ENCODE results near the gene DUXA. TPM values are rescaled to one million over a fixed set of nuclear protein-coding genes. Genes with fewer than 3 reads are reported as not detected.
"Not testable (repeated sequence)": the region's sequence is repeated elsewhere in the genome, so short reads cannot be mapped to it uniquely, and the experiment has no call there.

Gene DUXA
- total RNA-seq (2014; rRNA removed; shearing (Covaris generic); ENCODE audit: low replicate concordance) = not detected in 2 replicates

DNA sequence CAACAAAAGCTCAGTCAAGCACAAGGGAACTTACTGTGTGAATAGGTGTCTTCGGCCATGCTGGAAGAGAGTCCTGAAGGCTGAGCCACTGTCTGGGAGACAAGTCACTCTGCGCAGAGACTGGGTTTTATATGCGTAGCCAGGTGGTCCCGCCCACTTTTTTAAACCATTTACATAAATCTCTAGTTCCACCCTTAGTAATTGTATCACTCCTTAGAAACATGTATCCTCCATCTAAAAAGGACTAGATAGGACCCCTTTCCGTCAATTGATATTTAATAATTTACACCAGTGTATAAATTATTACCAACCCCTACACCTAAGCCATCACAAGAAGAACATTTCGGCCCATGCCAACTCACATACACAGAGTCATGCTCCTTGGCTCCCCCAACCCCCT lies at the start of gene DUXA:
TSS of gene DUXA (minus strand) at position 101 of the 400 bp plus-strand sequence. CDS start at position 59, 42 bp downstream.
- Histone ChIP-seq H3K4me3 (ENCODE audit: low read length) (no peak within 1 kb of the TSS), H3K36me3 (ENCODE audit: insufficient read depth, low read length) (no peaks in the 10 kb centered on the region), H3K9ac (ENCODE audit: low read length) (no peak within 1 kb of the TSS), H3K4me1 (ENCODE audit: low read length) (peaks cover 6% of the 10 kb centered on the region), H3K79me2 (ENCODE audit: low read length) (no peaks in the 10 kb centered on the region), H4K20me1 (ENCODE audit: insufficient read depth, low read depth, low read length) (no peaks in the 10 kb centered on the region), H3K9me3 (ENCODE audit: low read length) (no peaks in the 10 kb centered on the region), H2AFZ (ENCODE audit: low read length) (no peak within 1 kb of the TSS), H3K9me2 (replicated peaks; ENCODE audit: insufficient read depth, low read length) (no peaks in the 10 kb centered on the region), H3K27ac (ENCODE audit: low read length) (no peak within 1 kb of the TSS), H3K4me2 (ENCODE audit: low read depth, low read length, poor library complexity, severe bottlenecking) (no peak within 1 kb of the TSS), H3K27me3 (ENCODE audit: low read length) (no peaks in the 10 kb centered on the region)
- DNase-seq = no peak

DNA sequence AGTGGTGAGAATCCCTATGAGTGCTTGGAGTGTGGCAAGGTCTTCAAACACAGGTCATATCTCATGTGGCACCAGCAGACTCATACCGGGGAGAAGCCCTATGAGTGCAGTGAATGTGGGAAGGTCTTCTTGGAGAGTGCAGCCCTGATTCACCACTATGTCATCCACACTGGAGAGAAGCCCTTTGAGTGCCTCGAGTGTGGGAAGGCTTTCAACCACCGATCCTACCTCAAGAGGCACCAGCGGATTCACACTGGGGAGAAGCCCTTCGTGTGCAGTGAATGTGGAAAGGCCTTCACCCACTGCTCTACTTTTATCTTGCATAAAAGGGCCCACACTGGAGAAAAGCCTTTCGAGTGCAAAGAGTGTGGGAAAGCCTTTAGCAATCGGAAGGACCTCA lies 44.8 kb upstream of the DUXA start:
- Histone ChIP-seq H3K36me3 (ENCODE audit: insufficient read depth, low read length) (peaks cover 72% of the 10 kb centered on the region), H3K9me3 (ENCODE audit: low read length) (no peaks in the 10 kb centered on the region), H3K4me2 (ENCODE audit: low read depth, low read length, poor library complexity, severe bottlenecking) (no peak overlapping the region), H3K4me1 (ENCODE audit: low read length) (no peaks in the 10 kb centered on the region), H3K27ac (ENCODE audit: low read length) (no peak overlapping the region), H2AFZ (ENCODE audit: low read length) (no peak overlapping the region), H3K9ac (ENCODE audit: low read length) (no peak overlapping the region), H3K4me3 (ENCODE audit: low read length) (no peak overlapping the region), H4K20me1 (ENCODE audit: insufficient read depth, low read depth, low read length) (no peaks in the 10 kb centered on the region), H3K79me2 (ENCODE audit: low read length) (peaks cover 61% of the 10 kb centered on the region), H3K9me2 (replicated peaks; ENCODE audit: insufficient read depth, low read length) (no peaks in the 10 kb centered on the region), H3K27me3 (ENCODE audit: low read length) (no peaks in the 10 kb centered on the region)
- no peak for DNase-seq

DNA sequence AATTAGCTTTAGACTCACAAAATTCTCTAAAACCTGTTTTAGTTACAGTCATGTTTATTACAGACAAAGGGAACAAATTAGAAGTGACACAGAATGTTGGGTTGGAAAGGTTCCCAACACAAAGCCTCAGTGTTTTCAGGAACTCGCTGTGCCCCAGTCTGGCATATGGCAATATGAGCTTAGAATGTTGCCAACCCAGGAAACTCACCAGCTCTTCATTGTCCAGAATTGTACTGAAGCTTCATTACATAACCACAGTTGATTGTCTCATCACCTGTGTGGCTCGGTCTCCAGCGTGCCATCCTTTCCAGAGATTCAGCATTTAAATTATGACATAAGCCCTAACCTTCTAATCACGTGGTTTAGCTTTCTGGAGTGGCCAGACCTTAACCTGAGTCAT lies 43.1 kb upstream of the DUXA start:
- Histone ChIP-seq H3K4me2 (ENCODE audit: low read depth, low read length, poor library complexity, severe bottlenecking) (no peak overlapping the region), H2AFZ (ENCODE audit: low read length) (no peak overlapping the region), H3K4me1 (ENCODE audit: low read length) (no peaks in the 10 kb centered on the region), H3K9me2 (replicated peaks; ENCODE audit: insufficient read depth, low read length) (no peaks in the 10 kb centered on the region), H3K4me3 (ENCODE audit: low read length) (no peak overlapping the region), H3K36me3 (ENCODE audit: insufficient read depth, low read length) (peaks cover 62% of the 10 kb centered on the region), H3K27ac (ENCODE audit: low read length) (no peak overlapping the region), H3K9ac (ENCODE audit: low read length) (no peak overlapping the region), H4K20me1 (ENCODE audit: insufficient read depth, low read depth, low read length) (no peaks in the 10 kb centered on the region), H3K9me3 (ENCODE audit: low read length) (no peaks in the 10 kb centered on the region), H3K79me2 (ENCODE audit: low read length) (peaks cover 49% of the 10 kb centered on the region), H3K27me3 (ENCODE audit: low read length) (no peaks in the 10 kb centered on the region)
- no peak for DNase-seq

DNA sequence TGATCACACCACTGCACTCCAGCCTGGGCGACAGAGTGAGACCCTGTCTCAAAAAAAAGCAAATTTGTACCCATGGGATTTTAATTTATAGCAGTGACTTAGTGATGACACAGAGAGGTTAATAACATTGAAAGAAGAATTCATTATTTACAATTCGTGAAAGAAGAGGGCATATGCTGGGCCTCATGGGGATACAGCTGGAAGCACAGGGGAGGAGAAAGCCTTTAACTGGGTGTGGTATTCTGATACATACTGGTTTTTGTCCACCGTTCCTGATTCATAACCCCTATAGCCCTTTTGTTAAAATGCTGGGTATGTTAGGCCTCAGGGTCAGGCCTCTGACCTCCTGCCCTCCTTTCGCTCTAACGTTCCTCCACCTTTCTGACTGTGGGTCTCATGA lies 34.9 kb upstream of the DUXA start:
- no peak overlapping the region for H3K4me3 ChIP-seq (ENCODE audit: low read length)
- no peak overlapping the region for H3K27ac ChIP-seq (ENCODE audit: low read length)
- H3K9me3 ChIP-seq (ENCODE audit: low read length) = no peaks in the 10 kb centered on the region
- no peak overlapping the region for H3K9ac ChIP-seq (ENCODE audit: low read length)
- H3K4me1 ChIP-seq (ENCODE audit: low read length) = peaks cover 14% of the 10 kb centered on the region
- no peaks in the 10 kb centered on the region for H3K9me2 ChIP-seq (replicated peaks; ENCODE audit: insufficient read depth, low read length)
- H4K20me1 ChIP-seq (ENCODE audit: insufficient read depth, low read depth, low read length) = no peaks in the 10 kb centered on the region
- DNase-seq = no peak
- H3K79me2 ChIP-seq (ENCODE audit: low read length) = peaks cover 51% of the 10 kb centered on the region
- no peak overlapping the region for H3K4me2 ChIP-seq (ENCODE audit: low read depth, low read length, poor library complexity, severe bottlenecking)
- H3K36me3 ChIP-seq (ENCODE audit: insufficient read depth, low read length) = peaks cover 17% of the 10 kb centered on the region
- H3K27me3 ChIP-seq (ENCODE audit: low read length) = no peaks in the 10 kb centered on the region
- H2AFZ ChIP-seq (ENCODE audit: low read length) = no peak overlapping the region

DNA sequence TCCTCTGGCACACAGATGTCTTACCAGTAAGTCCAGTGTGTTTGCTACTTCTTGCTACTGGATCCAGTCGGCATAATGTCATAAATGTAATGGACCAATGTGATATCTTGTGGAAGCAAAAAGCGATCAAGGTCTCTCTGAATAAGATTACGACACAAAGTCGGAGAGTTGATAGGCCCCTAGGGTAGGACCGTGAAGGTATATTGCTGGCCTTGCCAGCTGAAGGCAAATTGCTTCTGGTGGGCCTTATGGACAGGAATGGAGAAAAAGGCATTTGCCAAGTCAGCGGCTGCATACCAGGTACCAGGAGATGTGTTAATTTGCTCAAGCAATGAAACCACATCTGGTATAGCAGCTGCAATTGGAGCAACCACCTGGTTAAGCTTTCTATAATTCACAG lies 30.6 kb upstream of the DUXA start:
- H3K27ac ChIP-seq (ENCODE audit: low read length); H4K20me1 ChIP-seq (ENCODE audit: insufficient read depth, low read depth, low read length); H3K9ac ChIP-seq (ENCODE audit: low read length); H3K4me3 ChIP-seq (ENCODE audit: low read length); H3K9me2 ChIP-seq (replicated peaks; ENCODE audit: insufficient read depth, low read length); H3K9me3 ChIP-seq (ENCODE audit: low read length); DNase-seq; H2AFZ ChIP-seq (ENCODE audit: low read length); H3K27me3 ChIP-seq (ENCODE audit: low read length); H3K4me2 ChIP-seq (ENCODE audit: low read depth, low read length, poor library complexity, severe bottlenecking): not testable (repeated sequence)
- H3K79me2 ChIP-seq (ENCODE audit: low read length) = peaks cover 51% of the 10 kb centered on the region
- H3K4me1 ChIP-seq (ENCODE audit: low read length) = peaks cover 20% of the 10 kb centered on the region
- peaks cover 42% of the 10 kb centered on the region for H3K36me3 ChIP-seq (ENCODE audit: insufficient read depth, low read length)

DNA sequence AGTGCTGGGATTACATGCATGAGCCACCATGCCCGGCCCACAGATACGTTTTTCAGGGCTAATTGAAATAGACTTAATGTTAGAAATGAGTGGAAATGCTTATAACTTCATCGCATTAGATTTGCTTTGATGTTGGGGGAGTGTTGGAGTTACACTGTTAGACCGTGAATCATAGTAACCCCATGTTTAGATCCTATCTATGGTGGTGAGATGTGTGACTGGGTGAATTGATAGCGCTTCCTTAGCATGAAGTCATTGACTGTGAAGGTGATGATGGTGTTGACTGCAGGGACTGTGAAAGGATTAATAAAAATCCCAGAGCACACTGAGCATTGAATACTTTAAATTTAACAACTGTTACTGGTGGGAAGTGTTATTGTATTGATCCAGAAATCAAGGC lies 25.7 kb upstream of the DUXA start:
- Histone ChIP-seq H3K27me3 (ENCODE audit: low read length) (no peaks in the 10 kb centered on the region), H3K4me3 (ENCODE audit: low read length) (peak overlapping the region; percentile 88), H3K27ac (ENCODE audit: low read length) (no peak overlapping the region), H3K4me1 (ENCODE audit: low read length) (peaks cover 18% of the 10 kb centered on the region), H3K9ac (ENCODE audit: low read length) (peak overlapping the region; percentile 94; the same call in 1 of the 2 replicates), H2AFZ (ENCODE audit: low read length) (no peak overlapping the region), H3K79me2 (ENCODE audit: low read length) (peaks cover 37% of the 10 kb centered on the region), H3K9me2 (replicated peaks; ENCODE audit: insufficient read depth, low read length) (no peaks in the 10 kb centered on the region), H4K20me1 (ENCODE audit: insufficient read depth, low read depth, low read length) (peaks cover 9% of the 10 kb centered on the region), H3K4me2 (ENCODE audit: low read depth, low read length, poor library complexity, severe bottlenecking) (peak overlapping the region; percentile 84), H3K9me3 (ENCODE audit: low read length) (peaks cover 13% of the 10 kb centered on the region), H3K36me3 (ENCODE audit: insufficient read depth, low read length) (peaks cover 44% of the 10 kb centered on the region)
- no peak for DNase-seq

DNA sequence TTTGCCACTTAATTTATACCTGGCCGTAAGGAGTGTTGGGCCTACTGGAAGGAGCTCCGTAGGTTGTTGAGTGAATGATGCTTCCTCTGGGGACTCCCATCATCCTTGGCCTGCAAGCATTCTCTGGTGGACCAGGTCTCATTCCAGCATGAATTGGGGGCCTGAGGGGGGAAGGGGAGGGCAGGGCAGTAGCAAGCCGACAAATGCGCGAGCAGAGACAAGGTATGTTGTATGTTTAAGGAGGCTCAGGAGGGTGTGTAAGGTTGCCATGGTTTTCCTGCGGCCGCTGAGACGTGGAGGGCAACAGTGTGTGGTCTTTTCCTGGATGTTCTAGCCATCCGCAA lies 24.8 kb upstream of the DUXA start:
- peak overlapping the region; percentile 84 for H3K4me2 ChIP-seq (ENCODE audit: low read depth, low read length, poor library complexity, severe bottlenecking)
- H3K36me3 ChIP-seq (ENCODE audit: insufficient read depth, low read length) = peaks cover 44% of the 10 kb centered on the region
- H3K9me2 ChIP-seq (replicated peaks; ENCODE audit: insufficient read depth, low read length) = no peaks in the 10 kb centered on the region
- peak overlapping the region; percentile 26; the same call in 1 of the 2 replicates for H3K27ac ChIP-seq (ENCODE audit: low read length)
- H3K4me1 ChIP-seq (ENCODE audit: low read length) = peaks cover 18% of the 10 kb centered on the region
- H3K27me3 ChIP-seq (ENCODE audit: low read length) = no peaks in the 10 kb centered on the region
- H4K20me1 ChIP-seq (ENCODE audit: insufficient read depth, low read depth, low read length) = peaks cover 9% of the 10 kb centered on the region
- H3K9ac ChIP-seq (ENCODE audit: low read length) = peak overlapping the region; percentile 94
- peak overlapping the region; percentile 95; the same call in 1 of the 2 replicates for H2AFZ ChIP-seq (ENCODE audit: low read length)
- no peak for DNase-seq
- peaks cover 20% of the 10 kb centered on the region for H3K9me3 ChIP-seq (ENCODE audit: low read length)
- H3K79me2 ChIP-seq (ENCODE audit: low read length) = peaks cover 37% of the 10 kb centered on the region
- peak overlapping the region; percentile 88 for H3K4me3 ChIP-seq (ENCODE audit: low read length)

DNA sequence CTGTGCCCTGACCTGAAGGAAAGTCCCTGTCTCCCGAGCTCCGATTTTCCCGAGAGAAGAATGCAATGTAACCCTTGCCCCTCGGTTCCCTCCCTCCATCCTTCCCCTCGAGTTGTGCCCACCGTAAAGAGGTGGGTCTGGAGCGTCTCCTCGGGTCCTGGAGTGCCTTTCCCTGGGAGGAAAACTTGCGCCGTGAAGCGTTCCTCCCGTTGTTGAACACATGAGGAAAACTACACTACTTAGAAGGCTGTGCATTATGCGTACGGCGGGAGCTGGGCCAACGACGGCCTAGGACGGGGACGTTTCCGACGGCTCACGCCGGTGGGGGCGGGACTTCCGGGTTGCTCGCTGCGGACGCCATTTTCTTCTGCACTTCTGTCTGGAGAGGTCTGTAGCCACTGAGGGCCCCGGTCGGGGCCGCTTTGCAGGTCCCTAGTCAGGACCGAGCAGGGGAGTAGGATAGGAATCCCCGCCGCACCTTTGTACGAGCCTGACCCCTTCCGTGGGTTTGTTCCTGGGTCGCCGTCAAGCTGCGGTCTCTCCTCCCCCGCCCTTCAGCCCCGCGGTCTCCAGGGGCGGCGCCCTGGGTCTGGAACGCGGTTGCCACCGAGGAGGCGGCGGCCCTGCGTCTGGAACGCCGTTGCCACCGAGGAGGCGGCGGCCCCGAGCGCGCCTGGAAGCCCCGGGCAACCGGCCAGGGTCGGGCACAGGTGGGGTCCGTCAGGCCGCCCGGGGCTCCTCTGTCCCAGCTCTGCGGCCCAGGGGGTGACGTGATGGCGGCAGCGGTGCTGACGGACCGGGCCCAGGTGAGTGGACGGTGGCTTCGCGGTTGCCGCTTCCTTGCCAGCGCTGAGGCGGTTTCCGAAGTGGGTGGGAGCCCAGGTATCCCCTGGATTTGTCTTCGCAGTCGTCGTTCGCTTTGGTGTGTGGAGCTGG lies 24.1 kb upstream of the DUXA start, which contains the start of gene ZNF264:
TSS of gene ZNF264 (plus strand) at position 360 of the 936 bp plus-strand sequence. CDS start at position 774, 414 bp downstream.
- Histone ChIP-seq H3K9ac (ENCODE audit: low read length) (peak within 1 kb of the TSS; percentile 94), H3K9me3 (ENCODE audit: low read length) (peaks cover 20% of the 10 kb centered on the region), H4K20me1 (ENCODE audit: insufficient read depth, low read depth, low read length) (peaks cover 9% of the 10 kb centered on the region), H3K4me2 (ENCODE audit: low read depth, low read length, poor library complexity, severe bottlenecking) (peak within 1 kb of the TSS; percentile 84), H3K4me1 (ENCODE audit: low read length) (peaks cover 18% of the 10 kb centered on the region), H3K79me2 (ENCODE audit: low read length) (peaks cover 37% of the 10 kb centered on the region), H3K36me3 (ENCODE audit: insufficient read depth, low read length) (peaks cover 39% of the 10 kb centered on the region), H2AFZ (ENCODE audit: low read length) (peak within 1 kb of the TSS; percentile 95), H3K4me3 (ENCODE audit: low read length) (peak within 1 kb of the TSS; percentile 88), H3K27me3 (ENCODE audit: low read length) (no peaks in the 10 kb centered on the region), H3K9me2 (replicated peaks; ENCODE audit: insufficient read depth, low read length) (no peaks in the 10 kb centered on the region), H3K27ac (ENCODE audit: low read length) (peak within 1 kb of the TSS; percentile 26; the same call in 1 of the 2 replicates)
- DNase-seq = peak; percentile 98
